GM19193 (cell line): ENCODE data around the gene IL18.

Experiments
- POLR2A ChIP-seq: IDR thresholded peaks from 4 replicates; pipeline ENCODE4 v1.6.1; 2011; ENCODE audit not compliant: insufficient read depth, insufficient read length; ENCODE audit errors: extremely low read depth

The IL18 gene

DNA sequence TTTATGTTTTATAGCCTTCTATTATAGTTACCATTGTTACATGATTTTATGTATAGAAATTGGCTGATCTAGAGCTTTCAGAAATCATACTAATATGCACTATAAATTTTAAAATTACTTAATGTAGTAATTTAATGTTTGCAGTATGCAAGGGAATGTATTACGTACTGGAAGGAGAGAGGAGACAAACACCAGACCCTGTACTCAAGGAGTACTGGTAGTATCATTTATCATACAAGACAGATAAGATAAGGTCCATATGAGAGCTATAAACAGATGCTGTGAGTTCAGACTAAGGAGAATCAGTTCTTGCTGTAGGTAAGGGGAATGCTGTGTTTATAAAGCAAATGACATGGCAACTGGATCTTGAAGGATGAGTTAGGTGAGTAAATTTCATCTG lies 12.2 kb upstream of the IL18 start:
- no peak for TF ChIP-seq POLR2A

DNA sequence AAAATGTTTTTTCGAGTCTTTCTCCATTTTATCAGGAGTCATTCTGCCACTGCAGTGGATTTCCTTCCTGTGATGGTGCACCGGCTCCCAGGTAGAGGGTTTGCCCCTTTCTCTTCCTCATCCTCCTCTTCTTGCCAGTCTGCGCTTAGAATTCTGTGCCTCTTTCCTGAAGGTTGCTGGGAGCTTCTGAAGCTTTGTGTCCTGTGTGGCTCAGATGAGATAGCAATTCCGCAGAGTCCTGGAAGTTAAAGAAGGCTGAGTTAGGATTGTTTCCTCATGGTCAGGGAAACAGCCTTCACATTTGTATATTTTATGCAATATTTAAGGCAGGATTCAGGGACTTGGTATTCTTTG lies 11.7 kb upstream of the IL18 start:
- no peak for TF ChIP-seq POLR2A

DNA sequence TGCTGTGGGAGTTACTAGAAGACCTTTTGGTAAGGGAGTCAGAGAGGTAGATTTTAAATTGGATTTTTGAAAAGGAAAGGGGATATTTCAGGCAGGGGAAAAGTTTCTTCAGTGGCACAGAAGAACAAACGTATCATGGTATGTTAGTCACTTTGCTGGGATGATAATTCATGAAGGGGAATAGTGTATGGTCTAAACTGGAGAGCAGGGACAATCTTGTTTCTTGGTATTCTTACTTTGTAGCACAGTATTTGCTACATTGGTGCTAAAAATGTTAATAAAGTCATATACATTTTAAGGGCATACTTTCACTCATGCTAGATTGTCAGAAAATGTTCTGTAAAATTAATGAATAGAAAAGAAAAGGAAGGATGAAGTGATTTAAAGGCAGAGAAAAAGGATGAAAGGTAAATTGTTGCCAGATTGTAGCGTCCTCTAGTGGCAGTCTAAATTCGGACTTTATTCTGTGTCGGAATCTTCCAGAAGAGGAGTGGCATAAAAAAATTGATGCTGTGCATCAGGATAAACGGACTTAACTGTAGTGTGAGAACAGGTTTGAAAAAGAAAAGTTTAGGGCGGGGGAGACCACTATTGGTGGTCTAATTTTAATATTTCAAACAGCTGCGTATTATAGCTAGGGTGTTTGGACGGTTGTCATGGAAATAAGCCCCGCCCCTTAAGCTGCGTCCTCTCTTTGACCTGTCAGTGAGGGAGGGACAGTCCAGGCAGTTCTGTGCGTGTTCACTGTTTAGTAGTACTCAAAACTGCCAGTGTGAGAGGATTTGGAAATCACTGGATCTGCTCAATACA lies 11.1 kb upstream of the IL18 start, which contains the start of gene BCO2:
Gene BCO2 (plus strand): TSS at position 724 of the 810 bp plus-strand sequence. CDS start 90 bp downstream, outside the sequence.
- no peak for TF ChIP-seq POLR2A

DNA sequence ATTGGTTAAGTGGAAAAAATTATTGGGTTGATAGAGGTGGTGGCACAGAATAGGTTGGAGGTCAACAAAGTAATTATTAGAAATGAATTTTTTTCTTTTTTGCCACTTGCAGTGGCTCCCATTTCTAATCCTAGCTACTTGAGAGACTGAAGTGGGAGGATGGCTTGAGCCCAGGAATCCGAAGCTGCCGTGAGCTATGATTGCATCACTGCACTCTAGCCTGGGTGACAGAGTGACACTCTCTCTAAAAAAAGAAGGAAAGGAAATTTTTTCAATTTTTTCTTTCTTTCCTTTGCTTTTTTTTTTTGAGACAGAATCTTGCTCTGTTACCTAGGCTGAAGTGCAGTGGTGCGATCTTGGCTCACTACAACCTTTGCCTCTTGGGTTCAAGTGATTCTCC lies 9.3 kb upstream of the IL18 start:
- TF ChIP-seq POLR2A: no peak

DNA sequence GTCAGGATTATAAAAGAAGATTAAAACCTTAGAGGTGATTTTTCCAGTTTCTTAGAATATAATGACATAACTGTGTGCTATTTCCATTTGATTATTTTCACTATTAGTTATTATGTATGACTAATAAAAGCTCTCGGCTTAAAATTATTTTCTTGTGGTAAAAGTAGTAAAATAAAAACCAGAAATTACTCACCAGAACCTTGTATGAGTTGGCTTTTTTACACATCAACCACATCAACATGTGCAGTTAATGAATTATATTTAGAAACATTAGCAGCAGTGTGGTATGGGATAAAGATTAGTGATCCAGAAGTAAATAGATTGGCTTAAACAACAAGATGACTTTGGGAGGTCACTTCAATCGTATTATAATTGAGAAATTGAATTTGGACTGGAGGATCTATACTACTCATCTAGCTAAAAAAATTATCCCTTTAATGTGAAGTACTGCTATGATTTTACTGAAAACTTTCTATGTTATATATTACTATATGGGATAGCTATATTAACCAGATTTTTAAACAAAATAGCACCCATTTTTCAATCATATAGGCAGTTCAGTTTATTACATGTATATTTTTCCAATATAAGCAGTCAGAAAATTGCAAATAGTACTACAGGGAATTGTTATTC lies 8.6 kb upstream of the IL18 start:
- TF ChIP-seq POLR2A: no peak

DNA sequence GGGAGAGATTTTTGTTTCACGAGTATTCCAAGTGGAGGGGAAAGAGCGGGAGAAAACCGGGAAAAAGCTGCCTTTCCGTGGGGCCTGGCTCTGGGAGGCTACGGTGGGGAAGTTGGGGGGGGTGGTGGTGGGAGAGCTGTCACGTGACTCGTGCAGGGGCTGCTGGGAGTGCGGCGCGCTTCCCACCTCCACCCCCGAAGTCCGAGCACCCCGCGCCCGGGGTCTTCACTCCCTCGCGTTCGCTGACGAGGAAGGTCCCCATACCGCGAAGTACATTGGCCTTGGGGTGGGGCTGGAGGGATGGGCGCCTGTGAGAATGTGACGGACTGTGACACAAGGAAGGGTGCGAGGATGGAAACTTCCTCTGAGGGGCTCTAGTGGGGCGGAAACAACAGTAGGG lies 3.3 kb upstream of the IL18 start, which contains the start of gene TEX12:
Gene TEX12 (plus strand): TSS at position 228 of the 400 bp plus-strand sequence. CDS start 1,897 bp downstream, outside the sequence.
- no peak for TF ChIP-seq POLR2A

DNA sequence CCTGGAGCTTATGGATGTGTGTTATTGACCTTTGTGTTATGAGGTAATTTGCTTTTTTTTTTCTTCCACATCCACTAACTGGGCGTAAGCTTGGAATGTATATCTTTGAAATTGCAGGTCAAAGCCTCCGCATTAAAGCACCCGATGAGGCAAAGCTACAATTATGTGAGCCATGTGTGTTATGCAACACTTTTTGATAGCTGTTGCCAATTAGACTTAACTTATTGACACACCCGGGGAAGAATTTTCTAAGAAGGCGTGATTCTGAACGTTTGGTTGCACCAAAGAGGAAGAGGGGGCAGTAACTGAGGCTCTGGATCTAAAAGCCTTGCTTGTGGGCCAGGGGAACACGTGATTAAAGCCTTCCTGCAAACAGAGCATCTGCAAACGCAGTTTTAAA lies 2.7 kb upstream of the IL18 start:
- TF ChIP-seq POLR2A: no peak

DNA sequence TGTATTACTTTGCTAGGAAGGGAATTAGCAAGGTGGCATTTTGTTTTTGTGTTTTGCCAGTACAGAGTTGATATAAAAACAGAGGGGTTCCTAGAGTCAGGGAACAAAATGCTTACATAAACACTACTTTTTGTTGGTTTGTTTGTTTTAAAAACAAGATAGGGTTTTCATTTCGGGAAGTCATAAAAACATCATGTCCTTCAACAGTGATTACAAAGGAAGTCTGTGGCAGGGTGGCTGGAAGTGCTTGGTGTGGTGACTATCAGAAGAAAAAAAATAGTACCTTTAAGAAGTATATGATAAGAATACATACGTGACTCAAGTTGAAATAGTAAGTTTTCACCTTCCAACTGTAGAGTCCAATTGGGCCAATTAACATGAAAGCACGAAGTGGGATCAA lies 1.2 kb upstream of the IL18 start:
- TF ChIP-seq POLR2A: no peak

DNA sequence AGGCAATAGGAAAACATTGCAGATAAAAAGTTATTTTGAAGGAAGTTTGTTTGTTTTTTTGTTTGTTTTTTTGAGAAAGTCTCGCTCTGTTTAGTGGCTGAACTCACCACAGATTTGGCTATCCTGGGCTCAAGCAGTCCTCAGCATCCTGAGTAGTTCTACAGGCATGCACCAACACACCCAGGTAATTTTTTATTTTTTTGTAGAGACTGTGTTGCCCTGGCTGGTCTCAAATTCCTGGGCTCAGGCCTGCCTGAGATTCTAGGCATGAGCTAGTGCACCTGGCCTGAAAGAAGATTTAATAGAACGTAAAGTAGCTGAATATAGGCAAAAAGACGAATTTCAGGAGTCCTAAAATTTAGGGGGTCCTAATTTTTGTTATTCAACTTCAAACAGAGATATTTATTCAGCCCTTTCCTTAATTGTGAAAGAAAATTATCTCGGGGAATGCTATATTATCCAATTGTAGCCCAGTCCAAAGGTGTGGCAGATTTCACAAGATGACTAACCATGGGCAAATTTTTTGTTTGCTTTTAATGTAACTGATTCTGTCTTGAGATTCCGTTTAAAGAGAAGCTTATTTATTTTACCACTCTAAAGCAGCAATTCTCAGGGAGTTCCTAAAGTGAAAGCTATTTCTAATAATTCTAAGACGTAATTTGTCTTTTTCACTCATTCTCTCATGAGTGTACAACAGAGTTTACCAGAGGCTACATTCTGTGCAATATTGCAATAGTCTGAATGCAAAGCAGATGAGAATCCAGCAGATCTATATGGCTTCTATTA lies 940 bp downstream of the IL18 start:
- TF ChIP-seq POLR2A: no peak

DNA sequence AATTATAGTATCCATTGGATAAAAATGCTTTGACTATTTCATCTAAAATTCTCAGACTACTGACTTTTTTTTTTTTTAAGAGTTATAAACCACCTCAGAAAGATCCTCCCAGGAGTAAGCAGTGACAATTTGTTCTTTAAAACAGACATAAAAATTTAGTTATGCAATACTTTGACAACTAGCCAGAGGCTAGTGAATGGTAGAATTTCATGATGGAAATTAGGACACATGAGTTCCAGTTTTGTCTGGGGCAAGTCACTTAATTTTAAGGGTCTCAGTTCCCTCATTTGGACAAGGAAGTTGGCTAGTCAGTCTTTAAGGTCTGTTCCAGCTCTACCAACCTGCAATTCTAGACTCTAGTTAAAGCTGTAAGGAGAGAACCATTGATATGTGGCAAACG lies 2.9 kb downstream of the IL18 start:
- no peak for TF ChIP-seq POLR2A

DNA sequence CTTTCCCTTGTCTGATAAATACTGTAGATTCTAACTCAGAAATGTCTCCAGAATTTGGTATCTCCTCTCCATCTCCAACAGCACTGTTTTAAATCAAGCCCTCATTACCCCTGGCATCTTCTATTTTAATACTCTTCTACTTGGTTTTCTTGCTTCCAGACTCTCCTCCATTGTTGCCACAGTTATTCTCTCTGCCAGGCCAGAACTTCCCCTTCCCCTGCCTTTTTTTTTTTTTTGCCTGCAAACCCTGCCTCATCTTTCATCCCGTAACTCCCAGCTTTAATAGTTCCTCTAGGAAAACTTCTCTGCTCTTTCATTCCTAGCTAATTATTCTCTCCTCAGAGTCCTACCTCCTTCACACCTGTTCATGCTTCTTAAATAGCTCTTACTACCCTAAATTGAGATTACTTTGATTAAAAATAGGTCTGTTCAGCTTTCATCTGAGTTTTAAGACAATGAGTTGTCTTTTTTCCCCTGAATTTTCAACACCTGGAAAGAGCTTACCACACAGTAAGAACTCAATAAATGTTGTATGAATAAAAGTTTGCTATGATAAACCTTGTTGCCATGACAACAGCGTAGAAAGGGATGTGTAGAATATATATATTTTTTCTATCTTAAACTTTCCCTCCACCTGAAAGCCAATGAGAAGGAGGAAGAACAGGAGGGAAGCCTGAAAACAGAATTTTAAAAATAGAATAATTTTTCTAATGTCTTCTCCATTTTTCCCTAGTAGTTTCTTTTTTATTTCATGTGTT lies 3.6 kb downstream of the IL18 start:
- no peak for TF ChIP-seq POLR2A

DNA sequence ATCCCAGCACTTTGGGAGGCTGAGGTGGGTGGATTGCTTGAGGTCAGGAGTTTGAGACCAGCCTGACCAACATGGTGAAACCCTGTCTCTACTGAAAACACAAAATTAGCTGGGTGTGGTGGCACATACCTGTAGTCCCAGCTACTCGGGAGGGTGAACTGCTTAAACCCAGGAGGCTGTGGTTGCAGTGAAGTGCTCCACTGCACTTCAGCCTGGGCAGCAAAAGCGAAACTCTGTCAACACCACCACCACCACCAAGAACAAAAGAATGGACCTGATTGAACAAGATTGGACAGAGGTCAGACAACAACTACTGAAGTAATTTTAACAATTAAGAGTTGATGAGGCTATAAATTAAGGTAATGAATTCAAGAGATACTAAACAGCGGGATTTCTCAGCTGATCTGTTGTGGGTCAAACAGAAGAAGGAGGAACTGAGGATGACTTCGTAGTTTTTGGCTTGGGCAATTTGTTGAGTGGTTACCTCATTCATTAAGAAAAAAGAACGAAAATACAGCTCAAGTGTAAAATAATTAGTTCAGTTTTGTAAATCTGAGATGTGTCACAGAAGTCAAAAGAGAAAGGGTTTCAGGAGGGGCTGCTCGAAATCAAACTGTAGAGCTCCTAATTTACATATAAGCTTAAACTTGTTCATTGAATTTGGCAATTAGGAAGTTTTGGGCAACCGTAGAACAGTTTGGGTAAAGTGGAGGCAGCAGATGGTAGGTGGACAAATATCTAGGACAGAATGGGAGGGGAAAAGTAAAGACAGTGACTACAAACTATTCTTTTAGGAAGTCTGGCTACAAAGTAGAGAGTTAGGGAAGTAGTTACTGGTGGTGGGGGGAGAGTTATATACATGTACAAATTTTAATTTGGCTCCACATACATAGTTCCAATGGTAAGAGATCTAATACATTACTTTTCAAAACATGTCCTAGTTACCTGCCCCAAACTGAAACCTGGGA lies 4.5 kb downstream of the IL18 start:
- TF ChIP-seq POLR2A: no peak

DNA sequence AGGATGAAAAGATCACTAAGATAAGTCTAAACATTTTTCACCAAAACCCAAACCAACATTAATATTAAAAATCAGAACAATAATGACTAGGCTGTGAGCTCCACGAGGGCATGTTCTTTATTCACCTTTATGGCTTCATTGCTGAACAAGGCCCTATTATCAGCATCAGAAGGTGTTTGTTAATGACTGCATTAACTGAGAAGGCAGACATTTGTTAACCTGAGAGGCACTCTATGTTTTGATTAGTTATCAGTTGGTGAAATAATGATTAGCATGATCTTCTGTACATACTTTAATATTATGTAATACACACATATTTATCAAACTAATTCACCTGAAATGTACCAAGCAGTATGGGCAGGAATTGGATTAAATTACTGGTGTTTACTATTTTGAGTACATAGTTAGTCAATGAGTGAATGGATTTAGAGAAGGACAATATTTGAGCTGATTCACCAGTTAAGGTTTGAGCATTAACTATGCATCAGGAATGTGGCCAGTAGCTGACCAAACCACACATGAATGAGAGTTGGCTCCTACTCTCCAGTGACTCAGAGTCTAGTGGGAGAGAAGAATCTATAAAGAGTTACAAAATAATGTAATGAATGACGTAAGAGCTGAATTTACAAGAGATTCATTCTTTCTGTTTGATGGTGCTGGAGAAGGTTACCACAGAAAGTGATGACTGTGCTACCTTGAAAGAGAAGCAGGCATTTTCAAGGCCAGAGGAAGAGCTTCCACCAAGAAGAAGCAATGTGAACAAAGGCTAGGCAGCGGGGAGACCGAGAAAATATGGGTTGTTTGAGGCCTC lies 6.7 kb downstream of the IL18 start:
- no peak for TF ChIP-seq POLR2A
